Measurements from ENCODE around the gene AGAP1. TPM values are rescaled to one million over a fixed set of nuclear protein-coding genes. Genes with fewer than 3 reads are reported as not detected.
"Not testable (repeated sequence)": the region's sequence is repeated elsewhere in the genome, so short reads cannot be mapped to it uniquely, and the experiment has no call there.

AGAP1 gene
- total RNA-seq, 6 experiments from 2014 or later = 14.1 to 16.0 (median 15.1) TPM

DNA sequence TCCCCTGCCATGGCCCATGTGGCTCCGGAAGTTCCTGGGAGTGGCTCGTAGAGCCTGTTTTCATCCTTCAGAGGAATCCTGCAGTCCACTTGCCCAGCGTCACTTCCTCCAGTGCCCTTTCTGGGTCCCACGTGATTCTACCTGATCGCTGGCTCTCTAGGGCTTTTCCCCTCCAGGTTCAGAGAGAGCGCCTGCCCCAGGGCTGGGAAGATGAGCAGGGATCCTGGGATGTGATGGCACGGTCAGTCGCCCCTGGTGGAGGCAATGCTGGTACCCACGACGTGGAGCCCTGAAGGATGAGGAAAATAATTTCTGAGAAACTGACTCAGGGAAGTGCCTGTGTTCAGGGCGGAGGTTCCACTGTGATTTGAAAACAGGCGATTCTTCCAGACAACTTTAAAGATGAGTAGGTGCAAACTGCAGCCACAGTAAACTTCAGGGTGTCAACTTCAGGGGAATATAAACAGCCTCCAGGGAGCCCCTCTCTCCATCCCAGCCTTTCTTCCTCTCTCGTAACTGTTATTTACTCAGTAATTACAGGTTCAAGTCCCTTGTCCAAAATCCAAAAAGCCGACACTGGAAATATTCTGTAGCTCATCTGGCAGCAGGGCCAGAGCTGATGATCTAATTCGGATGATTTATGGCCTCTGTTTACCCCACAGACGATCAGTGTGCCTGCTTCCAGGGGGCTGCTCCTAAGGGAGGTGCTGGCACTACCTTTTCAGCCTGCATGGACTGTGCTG is 105.9 kb downstream of the AGAP1 start:
- Mint-ChIP-seq H3K9me3 (no peaks in the 10 kb centered on the region), H3K27ac (no peak overlapping the region), H3K4me3 (no peak overlapping the region), H3K36me3 (ENCODE audit: low read depth) (no peaks in the 10 kb centered on the region), H3K4me1 (ENCODE audit: low read depth) (no peaks in the 10 kb centered on the region), H3K27me3 (ENCODE audit: insufficient read depth) (no peaks in the 10 kb centered on the region; the same call in 1 of the 2 replicates)
- no peak for TF ChIP-seq CTCF (IDR thresholded peaks at IDR 0.05)
- DNase-seq = no peak

- H3K27ac Mint-ChIP-seq = no peak overlapping the region
- no peak overlapping the region for H3K4me3 Mint-ChIP-seq
- H3K9me3 Mint-ChIP-seq = no peaks in the 10 kb centered on the region
- no peak for TF ChIP-seq CTCF (IDR thresholded peaks at IDR 0.05)
- DNase-seq = no peak
- no peaks in the 10 kb centered on the region; the same call in none of the 2 replicates for H3K27me3 Mint-ChIP-seq (ENCODE audit: insufficient read depth)
- H3K4me1 Mint-ChIP-seq (ENCODE audit: low read depth) = peaks cover 4% of the 10 kb centered on the region
- H3K36me3 Mint-ChIP-seq (ENCODE audit: low read depth) = no peaks in the 10 kb centered on the region
Observed at GRCh38 chr2:235600406-235600805, 106.6 kb downstream of the AGAP1 start.

DNA sequence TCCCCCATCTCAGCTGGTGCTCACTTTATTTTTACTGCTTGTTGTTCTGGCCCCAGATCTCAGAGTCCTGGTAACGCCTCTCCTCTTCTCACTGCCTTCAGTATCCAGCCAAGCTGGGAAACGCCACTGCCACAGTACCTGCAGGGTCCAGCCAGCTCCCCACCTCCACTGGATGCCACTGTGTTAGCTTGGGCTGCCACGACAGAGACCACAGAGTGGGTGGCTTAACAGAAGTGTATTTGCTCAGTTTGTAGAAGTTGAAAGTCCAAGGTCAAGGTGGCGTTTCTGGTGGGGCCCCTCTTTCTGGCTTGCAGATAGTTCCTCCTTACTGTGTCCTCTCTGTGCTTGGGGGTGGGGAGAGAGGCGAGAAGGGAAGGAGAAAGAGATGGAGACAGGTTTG is 107.1 kb downstream of the AGAP1 start:
- no peak for TF ChIP-seq CTCF (IDR thresholded peaks at IDR 0.05)
- Mint-ChIP-seq H3K4me1 (ENCODE audit: low read depth) (peaks cover 10% of the 10 kb centered on the region), H3K4me3 (no peak overlapping the region), H3K27ac (no peak overlapping the region), H3K9me3 (no peaks in the 10 kb centered on the region), H3K27me3 (ENCODE audit: insufficient read depth) (no peaks in the 10 kb centered on the region; the same call in none of the 2 replicates), H3K36me3 (ENCODE audit: low read depth) (no peaks in the 10 kb centered on the region)
- no peak for DNase-seq

DNA sequence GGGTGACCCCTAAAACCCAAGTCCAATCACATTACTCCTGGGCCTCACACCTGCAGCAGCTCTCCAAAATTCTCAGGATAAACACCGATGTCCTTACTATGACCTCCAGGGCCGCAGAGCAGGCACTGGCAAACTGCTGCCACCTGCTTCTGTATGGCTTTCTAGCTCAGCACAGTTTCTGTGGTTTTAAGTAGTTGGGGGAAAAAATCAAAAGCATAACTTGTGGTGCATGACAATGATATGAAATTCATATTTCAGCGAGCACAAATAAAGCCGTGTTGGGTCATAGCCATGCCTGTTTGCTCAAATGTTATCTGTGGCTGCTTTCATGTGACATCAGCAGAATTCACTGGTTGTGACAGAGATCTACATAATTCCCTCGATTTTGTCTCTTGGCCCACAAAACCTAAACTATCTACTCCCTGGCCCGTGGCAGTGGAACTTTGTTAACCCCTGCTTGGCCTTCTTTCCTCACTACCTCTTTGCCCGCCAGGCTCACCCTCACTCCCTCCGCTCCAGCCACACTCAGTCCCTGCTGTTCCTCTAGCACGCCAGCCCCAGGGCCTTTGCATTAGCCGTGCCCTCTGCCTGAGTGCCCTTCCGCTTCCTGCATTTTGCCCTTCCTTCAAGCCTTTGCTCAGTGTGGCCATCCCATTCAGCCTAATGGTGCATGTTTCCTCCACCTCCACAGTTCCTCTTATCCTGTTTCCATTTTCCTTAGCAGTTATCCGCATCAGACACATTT is 108.3 kb downstream of the AGAP1 start:
- Mint-ChIP-seq H3K27ac (no peak overlapping the region), H3K4me1 (ENCODE audit: low read depth) (peaks cover 17% of the 10 kb centered on the region), H3K36me3 (ENCODE audit: low read depth) (no peaks in the 10 kb centered on the region), H3K9me3 (no peaks in the 10 kb centered on the region), H3K27me3 (ENCODE audit: insufficient read depth) (no peaks in the 10 kb centered on the region; the same call in none of the 2 replicates), H3K4me3 (no peak overlapping the region)
- DNase-seq = no peak
- TF ChIP-seq CTCF (IDR thresholded peaks at IDR 0.05) = no peak

GRCh38 chr2:235602971-235603370 is 109.1 kb downstream of the AGAP1 start:
- H3K4me1 Mint-ChIP-seq (ENCODE audit: low read depth) = peaks cover 23% of the 10 kb centered on the region
- not testable (repeated sequence) for H3K4me3 Mint-ChIP-seq; DNase-seq; H3K27me3 Mint-ChIP-seq (ENCODE audit: insufficient read depth); H3K9me3 Mint-ChIP-seq; H3K27ac Mint-ChIP-seq; H3K36me3 Mint-ChIP-seq (ENCODE audit: low read depth)

DNA sequence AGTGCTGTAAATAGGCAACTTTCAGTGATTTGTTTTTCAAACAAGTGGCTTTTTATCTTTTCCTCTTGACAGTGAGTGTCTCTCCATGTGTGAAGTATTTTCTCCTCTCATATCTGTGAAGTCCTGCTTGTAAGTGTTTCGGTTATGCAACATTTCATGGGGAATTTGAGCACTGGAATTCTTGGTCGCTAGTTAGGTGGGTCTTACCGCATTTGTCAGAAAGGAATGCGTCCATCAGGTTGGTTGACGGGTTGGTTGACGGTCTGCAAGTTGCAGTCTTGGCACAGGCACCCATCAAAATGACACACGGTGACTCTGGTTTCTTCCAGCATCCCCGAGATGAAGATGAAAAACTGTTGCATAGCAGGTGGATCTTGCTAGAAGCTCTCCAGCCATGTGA is 109.8 kb downstream of the AGAP1 start:
- no peaks in the 10 kb centered on the region; the same call in none of the 2 replicates for H3K27me3 Mint-ChIP-seq (ENCODE audit: insufficient read depth)
- peaks cover 25% of the 10 kb centered on the region for H3K4me1 Mint-ChIP-seq (ENCODE audit: low read depth)
- TF ChIP-seq CTCF (IDR thresholded peaks at IDR 0.05) = no peak
- DNase-seq = no peak
- no peaks in the 10 kb centered on the region for H3K9me3 Mint-ChIP-seq
- H3K4me3 Mint-ChIP-seq = no peak overlapping the region
- no peak overlapping the region for H3K27ac Mint-ChIP-seq
- H3K36me3 Mint-ChIP-seq (ENCODE audit: low read depth) = no peaks in the 10 kb centered on the region

All from HFFc6 (cell line).